Measurements from ENCODE around the gene EEF1A2.

EEF1A2 gene

GRCh38 chr20:63499338-63499969 lies 571 bp upstream of the EEF1A2 start:
- no peak overlapping the region for H3K4me3 ChIP-seq (replicated peaks in 1 of 2; ENCODE audit: low read depth in 2 of 2, low read length in 2 of 2)
- no peak for DNase-seq (ENCODE audit: low read depth in 2 of 2)
- TF ChIP-seq, protein P1, sequence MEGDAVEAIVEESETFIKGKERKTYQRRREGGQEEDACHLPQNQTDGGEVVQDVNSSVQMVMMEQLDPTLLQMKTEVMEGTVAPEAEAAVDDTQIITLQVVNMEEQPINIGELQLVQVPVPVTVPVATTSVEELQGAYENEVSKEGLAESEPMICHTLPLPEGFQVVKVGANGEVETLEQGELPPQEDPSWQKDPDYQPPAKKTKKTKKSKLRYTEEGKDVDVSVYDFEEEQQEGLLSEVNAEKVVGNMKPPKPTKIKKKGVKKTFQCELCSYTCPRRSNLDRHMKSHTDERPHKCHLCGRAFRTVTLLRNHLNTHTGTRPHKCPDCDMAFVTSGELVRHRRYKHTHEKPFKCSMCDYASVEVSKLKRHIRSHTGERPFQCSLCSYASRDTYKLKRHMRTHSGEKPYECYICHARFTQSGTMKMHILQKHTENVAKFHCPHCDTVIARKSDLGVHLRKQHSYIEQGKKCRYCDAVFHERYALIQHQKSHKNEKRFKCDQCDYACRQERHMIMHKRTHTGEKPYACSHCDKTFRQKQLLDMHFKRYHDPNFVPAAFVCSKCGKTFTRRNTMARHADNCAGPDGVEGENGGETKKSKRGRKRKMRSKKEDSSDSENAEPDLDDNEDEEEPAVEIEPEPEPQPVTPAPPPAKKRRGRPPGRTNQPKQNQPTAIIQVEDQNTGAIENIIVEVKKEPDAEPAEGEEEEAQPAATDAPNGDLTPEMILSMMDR (IDR thresholded peaks at IDR 0.05; ENCODE audit: low read depth, low read length) = no peak

DNA sequence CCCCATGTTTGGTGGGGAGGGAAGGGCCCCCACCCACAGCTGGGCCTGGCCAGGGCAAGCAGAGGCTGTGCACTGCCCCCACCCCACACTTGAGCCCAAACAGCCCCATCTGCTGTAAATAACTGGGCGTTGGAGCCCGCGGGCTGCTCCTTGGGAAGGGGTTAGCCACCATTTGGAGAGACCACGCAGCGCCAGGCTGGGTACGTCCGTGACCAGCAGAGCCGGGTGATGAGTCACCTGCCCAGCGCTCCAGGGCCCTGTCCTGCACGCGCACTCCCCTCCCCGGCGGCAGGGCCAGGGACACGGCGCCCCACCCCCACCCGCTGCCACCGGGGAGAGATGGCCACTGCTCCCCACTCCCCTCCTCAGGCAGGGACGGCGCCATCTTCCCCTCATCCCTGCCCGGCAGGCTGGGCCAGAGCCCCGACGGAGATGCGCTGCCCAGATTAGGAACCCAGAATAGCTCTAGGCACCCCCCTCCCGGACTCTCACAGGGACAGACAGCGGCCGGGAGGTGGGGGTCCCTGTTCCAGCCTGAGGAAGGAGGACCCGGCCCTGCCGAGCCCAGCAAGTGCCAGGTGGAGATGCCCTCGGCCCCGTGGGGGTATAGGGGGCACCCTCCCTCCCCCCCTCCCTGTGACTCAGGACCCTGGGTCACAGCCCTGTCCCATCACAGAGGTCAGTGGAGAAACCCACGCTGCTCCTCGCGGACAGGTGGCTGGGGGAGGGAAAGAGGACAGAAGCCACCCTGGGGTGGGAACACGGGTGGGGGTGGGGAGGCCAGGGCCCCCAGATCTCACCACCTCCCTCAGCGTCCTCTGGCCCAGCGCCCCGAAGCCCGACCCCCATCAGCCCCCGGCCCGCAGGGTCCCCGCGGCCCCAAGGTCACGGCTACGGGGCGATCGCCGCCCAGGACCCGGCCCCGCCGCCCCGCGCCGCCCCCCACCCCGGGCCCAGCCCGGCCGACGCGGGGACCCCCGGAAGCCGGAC lies 642 bp downstream of the EEF1A2 start:
- H3K4me3 ChIP-seq (replicated peaks in 1 of 2; ENCODE audit: low read depth in 2 of 2, low read length in 2 of 2) = no peak overlapping the region
- DNase-seq (ENCODE audit: low read depth in 2 of 2) = peak in 1 of 2 donors; percentile 46
- TF ChIP-seq, protein P1 (IDR thresholded peaks at IDR 0.05; ENCODE audit: low read depth, low read length) = no peak

DNA sequence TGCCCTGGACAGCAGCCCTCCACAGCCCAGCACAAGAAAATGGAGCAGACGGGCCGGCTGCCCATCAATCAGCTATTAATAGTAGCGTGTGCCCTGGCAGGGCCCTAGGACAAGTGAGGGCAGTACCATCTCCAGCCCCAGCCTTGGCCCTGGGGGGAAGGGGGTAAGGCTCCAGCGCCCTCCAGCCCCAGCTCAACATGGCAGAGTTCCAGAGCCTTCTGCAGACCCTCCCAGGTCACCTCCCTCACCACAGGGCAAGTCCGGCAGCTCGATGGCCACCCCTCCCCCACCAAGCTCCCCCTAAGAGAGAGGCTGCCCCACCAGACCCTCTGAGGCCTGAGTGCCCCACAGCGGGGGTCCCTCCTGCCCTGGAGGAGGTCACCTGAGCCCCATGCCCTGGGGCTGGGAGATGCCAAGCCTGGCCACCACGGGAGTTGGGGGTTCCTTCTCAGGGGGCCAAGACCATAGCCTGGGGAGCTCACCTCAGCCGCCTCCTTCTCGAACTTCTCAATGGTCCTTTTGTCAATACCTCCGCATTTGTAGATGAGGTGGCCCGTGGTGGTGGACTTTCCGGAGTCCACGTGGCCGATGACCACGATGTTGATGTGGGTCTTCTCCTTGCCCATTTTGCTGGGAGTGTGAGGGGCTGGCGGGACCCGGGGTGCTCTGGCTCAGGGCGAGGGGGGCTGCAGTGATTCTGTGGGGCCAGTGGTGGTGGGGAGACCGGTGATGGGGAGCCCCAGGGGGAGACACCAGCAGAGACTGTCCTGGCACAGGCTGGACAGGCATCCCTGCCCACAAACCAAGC lies 1.5 kb downstream of the EEF1A2 start:
- DNase-seq (ENCODE audit: low read depth in 2 of 2) = no peak
- no peak overlapping the region for H3K4me3 ChIP-seq (replicated peaks in 1 of 2; ENCODE audit: low read depth in 2 of 2, low read length in 2 of 2)
- TF ChIP-seq, protein P1 (IDR thresholded peaks at IDR 0.05; ENCODE audit: low read depth, low read length) = no peak

DNA sequence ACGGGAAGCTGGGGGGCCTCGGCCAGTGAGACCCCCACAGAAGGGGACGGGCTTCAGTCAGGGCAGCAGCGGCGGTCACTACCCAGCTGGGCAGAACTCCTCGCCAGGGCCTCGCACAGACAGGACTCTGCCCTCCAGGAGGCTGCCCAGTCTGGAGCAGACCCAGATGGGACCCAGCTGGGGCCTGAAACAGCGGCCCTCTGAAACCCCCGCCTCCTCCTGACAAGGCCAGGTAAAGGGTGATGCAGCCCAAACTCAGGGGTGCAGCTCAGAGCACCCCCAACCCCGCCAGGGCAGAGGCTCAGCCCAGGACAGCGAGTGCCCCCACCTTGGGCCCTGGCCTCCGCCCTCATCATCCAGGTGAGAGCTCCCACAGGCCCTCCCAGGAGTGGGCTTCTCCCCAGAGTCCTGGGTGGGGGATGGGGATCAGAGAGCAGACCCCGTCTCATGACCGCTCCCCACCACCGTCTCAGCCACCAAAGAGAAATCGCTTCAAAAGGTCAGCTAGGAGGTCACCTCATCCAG lies 2.2 kb downstream of the EEF1A2 start:
- no peak for DNase-seq (ENCODE audit: low read depth in 2 of 2)
- no peak overlapping the region for H3K4me3 ChIP-seq (replicated peaks in 1 of 2; ENCODE audit: low read depth in 2 of 2, low read length in 2 of 2)
- TF ChIP-seq, protein P1 (IDR thresholded peaks at IDR 0.05; ENCODE audit: low read depth, low read length) = no peak

DNA sequence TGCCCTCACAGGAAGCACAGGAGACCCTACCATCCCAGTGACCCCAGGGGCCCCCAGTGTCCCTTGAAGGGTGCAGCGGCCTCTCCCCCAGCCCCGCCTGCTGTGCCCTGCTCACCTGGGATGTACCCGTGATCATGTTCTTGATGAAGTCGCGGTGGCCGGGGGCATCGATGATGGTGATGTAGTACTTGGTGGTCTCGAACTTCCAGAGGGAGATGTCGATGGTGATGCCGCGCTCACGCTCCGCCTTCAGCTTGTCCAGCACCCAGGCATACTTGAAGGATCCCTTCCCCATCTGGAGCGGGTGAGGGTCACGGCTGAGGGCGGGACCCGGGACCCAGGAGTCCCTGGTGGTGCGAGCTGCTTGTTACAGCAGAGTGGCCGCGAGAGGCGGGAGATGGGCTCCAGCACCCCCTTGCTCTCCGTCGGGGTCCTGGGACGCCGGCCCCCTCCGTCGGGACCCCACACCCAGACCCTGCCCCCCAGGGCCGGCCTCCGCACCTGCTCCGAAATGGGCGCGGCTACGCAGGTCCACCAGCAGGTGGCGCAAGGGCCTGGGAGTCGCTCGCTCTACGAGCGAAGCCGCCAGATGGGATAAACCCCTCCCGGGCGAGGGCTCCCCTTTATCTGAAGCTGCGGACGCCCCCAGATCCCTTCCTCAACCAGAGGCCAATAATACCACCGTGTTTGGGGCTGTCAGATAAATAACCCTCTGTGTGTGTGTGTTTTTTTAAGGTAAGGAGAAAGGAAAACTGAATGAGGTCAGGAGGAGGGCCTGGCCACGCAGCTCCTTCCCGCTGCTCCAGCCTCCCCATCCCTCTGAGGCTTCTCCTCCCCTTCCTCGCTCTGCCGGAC lies 2.9 kb downstream of the EEF1A2 start:
- TF ChIP-seq, protein P1 (IDR thresholded peaks at IDR 0.05; ENCODE audit: low read depth, low read length) = peak; percentile 83
- peak; percentile 45 to 57 for DNase-seq (ENCODE audit: low read depth in 2 of 2)
- peak overlapping the region; percentile 23 to 26 for H3K4me3 ChIP-seq (replicated peaks in 1 of 2; ENCODE audit: low read depth in 2 of 2, low read length in 2 of 2)

Measured in cardiac fibroblast (primary cell).